Measurements from ENCODE around the gene ATXN1.
"Not testable (repeated sequence)": the region's sequence is repeated elsewhere in the genome, so short reads cannot be mapped to it uniquely, and the experiment has no call there.

The ATXN1 gene

DNA sequence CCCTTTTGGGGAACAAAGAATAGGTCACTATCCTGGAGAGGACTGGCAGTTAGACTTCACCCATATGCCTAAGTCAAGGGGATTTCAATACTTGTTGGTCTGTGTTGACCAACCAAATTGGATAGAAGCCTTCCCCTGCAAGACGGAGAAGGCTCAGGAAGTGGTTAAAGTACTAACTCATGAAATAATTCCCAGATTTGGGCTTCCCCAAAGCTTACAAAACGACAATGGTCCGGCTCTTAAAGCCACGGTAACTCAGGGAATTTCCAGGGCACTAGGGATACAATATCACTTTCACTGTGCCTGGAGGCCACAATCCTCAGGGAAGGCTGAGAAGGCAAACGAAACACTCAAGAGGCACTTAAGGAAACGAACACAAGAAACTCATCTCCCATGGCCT, 299.8 kb downstream of the ATXN1 start:
- DNase-seq (ENCODE audit: extremely low read depth, low read depth) = no peak
- TF ChIP-seq, protein P1, sequence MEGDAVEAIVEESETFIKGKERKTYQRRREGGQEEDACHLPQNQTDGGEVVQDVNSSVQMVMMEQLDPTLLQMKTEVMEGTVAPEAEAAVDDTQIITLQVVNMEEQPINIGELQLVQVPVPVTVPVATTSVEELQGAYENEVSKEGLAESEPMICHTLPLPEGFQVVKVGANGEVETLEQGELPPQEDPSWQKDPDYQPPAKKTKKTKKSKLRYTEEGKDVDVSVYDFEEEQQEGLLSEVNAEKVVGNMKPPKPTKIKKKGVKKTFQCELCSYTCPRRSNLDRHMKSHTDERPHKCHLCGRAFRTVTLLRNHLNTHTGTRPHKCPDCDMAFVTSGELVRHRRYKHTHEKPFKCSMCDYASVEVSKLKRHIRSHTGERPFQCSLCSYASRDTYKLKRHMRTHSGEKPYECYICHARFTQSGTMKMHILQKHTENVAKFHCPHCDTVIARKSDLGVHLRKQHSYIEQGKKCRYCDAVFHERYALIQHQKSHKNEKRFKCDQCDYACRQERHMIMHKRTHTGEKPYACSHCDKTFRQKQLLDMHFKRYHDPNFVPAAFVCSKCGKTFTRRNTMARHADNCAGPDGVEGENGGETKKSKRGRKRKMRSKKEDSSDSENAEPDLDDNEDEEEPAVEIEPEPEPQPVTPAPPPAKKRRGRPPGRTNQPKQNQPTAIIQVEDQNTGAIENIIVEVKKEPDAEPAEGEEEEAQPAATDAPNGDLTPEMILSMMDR (IDR thresholded peaks at IDR 0.05; ENCODE audit: low read depth, low read length, missing control alignments) = no peak

DNA sequence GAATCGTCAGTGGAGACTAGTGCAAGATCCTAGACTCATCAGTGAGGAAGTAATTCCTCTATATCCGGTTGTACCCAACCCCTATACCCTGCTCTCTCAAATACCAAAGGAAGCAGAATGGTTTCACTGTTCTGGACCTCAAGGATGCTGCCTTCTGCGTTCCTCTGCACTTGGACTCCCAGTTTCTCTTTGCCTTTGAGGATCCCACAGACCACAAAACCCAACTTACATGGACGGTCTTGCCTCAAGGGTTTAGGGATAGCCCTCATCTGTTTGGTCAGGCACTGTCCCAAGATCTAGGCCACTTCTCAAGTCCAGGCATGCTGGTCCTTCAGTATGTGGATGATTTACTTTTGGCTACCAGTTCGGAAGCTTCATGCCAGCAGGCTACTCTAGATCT, 301.8 kb downstream of the ATXN1 start:
- not testable (repeated sequence) for DNase-seq (ENCODE audit: extremely low read depth, low read depth); H3K4me3 ChIP-seq (replicated peaks; ENCODE audit: low read depth, low read length)

More for the DNA sequence above, 299.8 kb downstream of the ATXN1 start:
- H3K4me3 ChIP-seq (replicated peaks; ENCODE audit: low read depth, low read length) = no peak overlapping the region

DNA sequence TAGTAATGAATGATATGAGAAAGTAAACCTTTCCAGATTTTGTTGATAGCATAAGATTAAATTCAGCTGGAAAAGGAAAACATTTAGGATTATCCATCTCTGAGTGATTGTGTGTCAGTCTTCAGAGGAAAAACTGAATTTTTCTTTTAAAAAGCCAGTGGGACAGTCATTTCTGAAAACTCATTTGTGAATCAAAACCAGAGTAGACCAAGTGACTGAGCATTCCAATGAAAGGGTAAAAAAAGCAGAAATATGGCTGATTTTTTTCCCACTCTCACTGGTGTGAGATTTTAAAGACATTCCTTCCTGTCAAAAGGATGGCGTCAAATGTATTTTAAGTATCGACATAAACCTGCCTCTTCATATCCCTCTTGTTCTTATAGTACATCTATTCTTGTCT, 308.9 kb downstream of the ATXN1 start:
- TF ChIP-seq, protein P1 (IDR thresholded peaks at IDR 0.05; ENCODE audit: low read depth, low read length, missing control alignments) = no peak
- no peak for DNase-seq (ENCODE audit: extremely low read depth, low read depth)
- H3K4me3 ChIP-seq (replicated peaks; ENCODE audit: low read depth, low read length) = no peak overlapping the region

DNA sequence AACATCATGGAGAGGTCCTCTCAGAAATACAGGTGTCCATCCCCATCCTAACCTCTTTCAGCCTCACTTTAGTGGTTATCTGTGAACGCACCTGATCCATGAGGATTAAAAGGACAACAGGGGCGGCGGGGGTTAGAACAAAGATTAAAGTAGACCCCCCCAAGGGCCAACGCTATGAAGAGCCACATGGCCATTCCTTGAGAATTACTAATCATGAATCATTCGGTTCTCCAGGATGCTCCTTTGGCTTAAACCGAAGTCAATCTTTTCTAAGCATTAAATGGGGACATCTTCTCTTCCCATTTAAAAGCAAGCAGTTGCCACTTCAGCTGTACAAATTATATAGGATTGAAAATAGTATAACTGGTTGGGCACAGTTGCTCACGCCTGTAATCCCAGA, 310.4 kb downstream of the ATXN1 start:
- no peak for DNase-seq (ENCODE audit: extremely low read depth, low read depth)
- TF ChIP-seq, protein P1 (IDR thresholded peaks at IDR 0.05; ENCODE audit: low read depth, low read length, missing control alignments) = no peak
- H3K4me3 ChIP-seq (replicated peaks; ENCODE audit: low read depth, low read length) = no peak overlapping the region

DNA sequence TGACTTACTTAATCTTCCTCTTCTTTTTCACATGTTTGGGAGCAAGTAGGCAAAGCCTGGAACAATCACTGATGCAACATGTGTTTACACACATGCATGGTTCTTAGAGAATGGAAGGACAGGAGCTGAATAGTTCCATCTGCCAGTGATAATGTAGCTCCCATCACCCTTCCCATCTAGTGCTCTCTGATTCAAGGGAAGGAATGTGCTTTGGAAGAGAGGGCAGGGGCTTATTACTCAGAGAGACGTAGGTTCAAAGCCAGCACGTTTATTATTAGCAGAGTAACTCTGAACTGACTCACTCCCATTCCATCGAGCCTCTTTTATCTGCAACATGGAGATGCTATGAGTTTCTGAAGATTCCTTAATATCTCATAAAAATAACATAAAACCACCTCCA, 311.0 kb downstream of the ATXN1 start:
- TF ChIP-seq, protein P1 (IDR thresholded peaks at IDR 0.05; ENCODE audit: low read depth, low read length, missing control alignments) = no peak
- no peak overlapping the region for H3K4me3 ChIP-seq (replicated peaks; ENCODE audit: low read depth, low read length)
- peak; percentile 75 for DNase-seq (ENCODE audit: extremely low read depth, low read depth)

DNA sequence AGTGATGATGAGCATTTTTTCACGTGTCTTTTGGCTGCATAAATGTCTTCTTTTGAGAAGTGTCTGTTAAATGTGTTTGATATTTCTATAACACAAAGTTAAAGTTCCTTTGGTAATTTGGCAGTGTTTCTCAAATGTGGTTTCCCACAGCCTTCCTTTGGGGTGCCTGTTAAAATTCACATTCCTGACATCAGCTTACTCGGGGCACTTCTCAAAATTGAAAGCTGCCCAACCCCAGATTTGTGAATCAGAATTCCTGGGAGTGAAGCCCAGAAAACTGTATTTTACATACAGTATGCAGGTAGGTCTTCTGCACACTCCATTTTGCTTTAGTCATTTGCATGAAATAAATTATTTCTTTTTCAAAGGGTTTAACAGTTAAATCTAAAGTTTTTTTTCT, 315.0 kb downstream of the ATXN1 start:
- no peak overlapping the region for H3K4me3 ChIP-seq (replicated peaks; ENCODE audit: low read depth, low read length)
- no peak for DNase-seq (ENCODE audit: extremely low read depth, low read depth)
- TF ChIP-seq, protein P1 (IDR thresholded peaks at IDR 0.05; ENCODE audit: low read depth, low read length, missing control alignments) = no peak

DNA sequence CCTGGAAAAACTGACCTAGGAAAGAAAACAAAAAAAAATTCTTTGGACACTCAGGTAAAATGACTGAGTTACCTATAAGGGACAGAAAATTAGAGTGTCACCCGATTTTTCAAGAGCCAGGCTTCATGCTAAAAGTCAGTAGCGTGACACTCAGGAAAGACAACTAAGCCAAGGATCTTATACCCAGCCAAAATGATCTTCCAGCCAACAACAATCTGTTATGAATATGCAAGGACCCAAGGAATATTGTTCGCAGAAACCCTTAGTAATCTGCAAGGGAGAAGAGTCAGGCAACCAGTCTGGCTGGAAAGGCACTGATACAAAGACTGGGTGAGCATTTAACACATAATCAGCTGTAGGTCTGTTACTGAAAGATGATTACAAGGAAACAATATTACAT, 319.2 kb downstream of the ATXN1 start:
- TF ChIP-seq, protein P1 (IDR thresholded peaks at IDR 0.05; ENCODE audit: low read depth, low read length, missing control alignments) = no peak
- no peak for DNase-seq (ENCODE audit: extremely low read depth, low read depth)
- H3K4me3 ChIP-seq (replicated peaks; ENCODE audit: low read depth, low read length) = no peak overlapping the region

Data from HFF-Myc (cell line).